GM18526 (cell line): Measurements from ENCODE around the gene ACOT7.

Experiments used
- POLR2A ChIP-seq: IDR thresholded peaks from 3 replicates; pipeline ENCODE4 v1.6.1; 2011; ENCODE audit not compliant: insufficient read length; ENCODE audit errors: extremely low read depth

The ACOT7 gene

DNA sequence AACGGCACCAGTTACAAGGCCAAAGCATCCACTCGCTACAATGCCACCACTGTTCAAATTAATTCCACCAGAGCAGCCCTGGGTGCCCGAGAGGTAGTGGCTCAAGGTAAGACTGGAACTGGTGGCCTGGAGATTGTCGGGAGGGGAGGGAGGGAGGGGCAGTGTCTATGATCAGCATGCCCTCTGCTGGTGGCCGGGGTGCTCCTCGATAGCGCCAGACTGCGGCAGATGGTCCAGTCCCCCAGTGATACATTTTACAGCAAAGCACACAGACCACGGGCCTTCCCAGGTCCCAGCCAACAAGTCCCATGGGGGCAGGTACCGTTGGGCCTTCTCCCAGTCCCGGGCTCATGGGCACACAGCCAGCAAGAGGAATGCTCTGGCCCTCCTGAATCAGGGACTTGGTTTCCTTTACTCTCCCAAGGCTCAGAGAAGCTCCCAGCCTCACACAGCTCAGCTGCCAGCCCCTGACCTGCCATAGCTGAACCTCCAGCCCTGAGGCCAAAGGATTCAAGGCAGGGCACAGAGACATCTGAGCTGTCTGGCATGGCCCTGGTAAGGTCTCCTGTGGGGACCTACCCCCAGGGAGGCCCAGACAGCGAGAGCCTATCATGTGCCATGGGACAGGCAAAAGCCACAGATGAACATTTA, 15.3 kb downstream of the ACOT7 start:
- TF ChIP-seq POLR2A, result no peak

- no peak for TF ChIP-seq POLR2A
Measured at GRCh38 chr1:6373961-6374720, 19.4 kb downstream of the ACOT7 start.

- no peak for TF ChIP-seq POLR2A
Measured at GRCh38 chr1:6370006-6370405, 23.6 kb downstream of the ACOT7 start.

- no peak for TF ChIP-seq POLR2A
Measured at GRCh38 chr1:6367381-6368012, 26.1 kb downstream of the ACOT7 start.

GRCh38 chr1:6365047-6365446, 28.5 kb downstream of the ACOT7 start:
- TF ChIP-seq POLR2A, result no peak

DNA sequence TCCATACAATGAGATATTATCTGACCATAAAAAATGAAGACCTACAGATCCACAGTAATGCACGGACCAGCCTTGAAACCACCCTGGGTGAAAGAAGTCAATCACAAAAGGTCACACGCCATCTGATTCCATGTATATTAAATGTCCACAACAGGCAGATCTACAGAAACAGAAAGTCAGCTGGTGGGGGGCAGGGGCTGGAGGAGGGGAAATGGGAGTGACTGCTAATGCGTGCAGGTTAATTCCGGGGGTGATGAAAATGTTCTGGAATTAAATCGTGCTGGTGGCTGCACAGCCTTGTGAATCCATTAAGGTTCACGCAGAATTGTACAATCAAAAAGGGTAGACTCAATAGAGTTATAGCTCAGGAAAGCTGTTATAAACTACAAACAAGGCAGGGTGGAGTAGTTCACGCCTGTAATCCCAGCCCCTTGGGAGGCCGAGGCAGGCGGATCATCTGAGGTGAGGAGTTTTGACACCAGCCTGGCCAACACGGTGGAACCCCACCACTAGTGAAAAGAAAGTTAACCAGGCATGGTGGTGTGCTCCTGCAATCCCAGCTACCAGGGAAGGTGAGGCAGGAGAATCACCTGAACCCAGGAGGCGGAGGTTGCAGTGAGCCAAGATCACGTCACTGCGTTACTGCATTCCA, 32.3 kb downstream of the ACOT7 start:
- TF ChIP-seq POLR2A, result no peak

- TF ChIP-seq POLR2A, result no peak
Measured at GRCh38 chr1:6360517-6361070, 33.0 kb downstream of the ACOT7 start.

DNA sequence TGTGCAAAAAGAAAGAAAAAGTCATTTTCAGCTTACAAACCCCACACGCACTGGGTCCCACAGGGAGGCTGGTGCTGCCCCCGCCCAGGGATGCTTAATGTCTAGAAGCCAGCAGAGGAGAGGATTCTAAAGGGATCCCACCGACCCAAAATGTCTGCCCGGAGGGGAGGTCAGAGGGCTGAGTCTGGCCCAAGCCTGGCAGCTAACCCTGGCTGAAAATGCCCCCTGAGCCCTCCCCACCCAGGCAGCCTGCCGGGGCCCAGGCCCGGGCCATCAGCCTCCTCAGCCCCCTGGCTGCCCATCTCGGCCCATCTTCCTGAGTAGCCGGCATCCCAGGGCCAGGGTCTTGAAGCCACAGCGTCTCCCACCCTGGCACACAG, 33.5 kb downstream of the ACOT7 start:
- TF ChIP-seq POLR2A, result no peak

- peak; percentile 71 for TF ChIP-seq POLR2A
Measured at GRCh38 chr1:6359216-6360116, 34.1 kb downstream of the ACOT7 start.

DNA sequence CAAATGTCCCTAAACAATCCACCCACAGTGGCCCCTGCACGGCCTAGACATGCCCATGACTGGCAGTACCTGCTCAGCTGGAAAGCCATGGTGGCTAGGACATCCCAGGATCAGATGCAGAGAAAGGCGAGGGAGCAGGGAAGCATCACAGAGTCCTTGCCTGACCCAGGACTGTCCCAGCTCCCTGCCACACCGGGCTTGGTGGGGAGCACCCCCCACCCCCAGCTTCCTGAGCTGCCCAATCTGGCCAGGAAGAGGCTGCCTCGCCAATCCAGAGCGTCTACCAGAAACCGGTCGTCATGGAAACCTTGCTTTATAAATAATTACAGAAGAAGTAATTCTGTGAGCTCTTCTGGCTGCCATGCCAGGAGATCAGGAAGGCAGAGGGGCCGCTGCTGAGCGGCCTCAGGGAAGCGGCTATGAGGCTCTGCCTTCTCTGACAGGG, 34.8 kb downstream of the ACOT7 start:
- TF ChIP-seq POLR2A, result peak; percentile 21

GRCh38 chr1:6358144-6358624, 35.4 kb downstream of the ACOT7 start:
- TF ChIP-seq POLR2A, result no peak

- no peak for TF ChIP-seq POLR2A
Measured at GRCh38 chr1:6357243-6357936, 36.2 kb downstream of the ACOT7 start.

GRCh38 chr1:6355621-6356020, 37.9 kb downstream of the ACOT7 start:
- TF ChIP-seq POLR2A, result no peak
